GM12892 (cell line): Measurements from ENCODE around the gene RRAS2.

ENCODE experiments used
- POLR2A ChIP-seq: IDR thresholded peaks from 2 replicates; pipeline ENCODE4 v1.6.1; 2011; ENCODE audit warnings: low read depth, low read length, control low read depth
- POLR2AphosphoS5 ChIP-seq: IDR thresholded peaks from 2 replicates; pipeline ENCODE4 v1.6.1; 2011; ENCODE audit warnings: low read depth, low read length, control low read depth
- TAF1 ChIP-seq: IDR thresholded peaks from 2 replicates; pipeline ENCODE4 v1.6.1; 2011; ENCODE audit warnings: low read depth, mild to moderate bottlenecking, control low read depth, low read length, borderline replicate concordance

GRCh38 chr11:14264966-14265365 lies 94.0 kb downstream of the RRAS2 start:
- TF ChIP-seq TAF1 (no peak), POLR2AphosphoS5 (no peak), POLR2A (no peak)
